C4-2B (cell line): Measurements from ENCODE around the gene LCTL.

Source experiments
- H3K27ac ChIP-seq: fragments of 450-650 bp; 2 replicates; pipeline ENCODE4 v1.5.1; 2017
- ZFX ChIP-seq: fragments of 450-650 bp; IDR thresholded peaks from 2 replicates; pipeline ENCODE4 v1.6.1; 2017
- TF ChIP-seq, protein P1 (sequence below): fragments of 450-650 bp; conservative IDR thresholded peaks from 2 replicates; pipeline ENCODE4 v1.5.1; 2017; ENCODE audit warnings: mild to moderate bottlenecking

The LCTL gene

GRCh38 chr15:66560856-66561525 is 4.8 kb downstream of the LCTL start:
- TF ChIP-seq, protein P1, sequence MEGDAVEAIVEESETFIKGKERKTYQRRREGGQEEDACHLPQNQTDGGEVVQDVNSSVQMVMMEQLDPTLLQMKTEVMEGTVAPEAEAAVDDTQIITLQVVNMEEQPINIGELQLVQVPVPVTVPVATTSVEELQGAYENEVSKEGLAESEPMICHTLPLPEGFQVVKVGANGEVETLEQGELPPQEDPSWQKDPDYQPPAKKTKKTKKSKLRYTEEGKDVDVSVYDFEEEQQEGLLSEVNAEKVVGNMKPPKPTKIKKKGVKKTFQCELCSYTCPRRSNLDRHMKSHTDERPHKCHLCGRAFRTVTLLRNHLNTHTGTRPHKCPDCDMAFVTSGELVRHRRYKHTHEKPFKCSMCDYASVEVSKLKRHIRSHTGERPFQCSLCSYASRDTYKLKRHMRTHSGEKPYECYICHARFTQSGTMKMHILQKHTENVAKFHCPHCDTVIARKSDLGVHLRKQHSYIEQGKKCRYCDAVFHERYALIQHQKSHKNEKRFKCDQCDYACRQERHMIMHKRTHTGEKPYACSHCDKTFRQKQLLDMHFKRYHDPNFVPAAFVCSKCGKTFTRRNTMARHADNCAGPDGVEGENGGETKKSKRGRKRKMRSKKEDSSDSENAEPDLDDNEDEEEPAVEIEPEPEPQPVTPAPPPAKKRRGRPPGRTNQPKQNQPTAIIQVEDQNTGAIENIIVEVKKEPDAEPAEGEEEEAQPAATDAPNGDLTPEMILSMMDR = no peak
- no peak for TF ChIP-seq ZFX
- H3K27ac ChIP-seq = no peak overlapping the region

GRCh38 chr15:66558271-66558670 is 7.5 kb downstream of the LCTL start:
- TF ChIP-seq, protein P1 = no peak
- TF ChIP-seq ZFX = no peak
- no peak overlapping the region for H3K27ac ChIP-seq

- no peak overlapping the region for H3K27ac ChIP-seq
- TF ChIP-seq, protein P1 = no peak
- no peak for TF ChIP-seq ZFX
These were observed 10.1 kb downstream of the LCTL start for GRCh38 chr15:66555685-66556084.

- no peak overlapping the region for H3K27ac ChIP-seq
- TF ChIP-seq, protein P1 = no peak
- no peak for TF ChIP-seq ZFX
These were observed 20.5 kb downstream of the LCTL start for GRCh38 chr15:66545255-66545654.

DNA sequence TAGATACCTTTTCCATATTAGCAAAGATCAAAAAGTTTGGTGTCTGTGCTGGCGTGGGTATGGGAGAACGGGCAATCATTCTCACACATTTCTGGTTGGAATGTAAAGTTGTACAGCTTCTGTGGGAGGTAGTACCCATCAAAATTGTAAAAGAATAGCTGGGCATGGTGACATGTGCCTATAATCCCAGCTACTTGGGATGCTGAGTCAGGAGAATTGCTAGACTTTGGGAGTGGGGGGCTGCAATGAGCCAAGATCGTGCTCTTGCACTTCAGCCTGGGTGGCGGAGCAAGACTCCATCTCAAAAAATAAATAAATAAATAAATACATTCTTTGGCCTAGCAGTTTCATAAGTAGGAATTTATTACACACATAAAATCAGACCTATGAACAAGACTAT is 22.9 kb downstream of the LCTL start:
- H3K27ac ChIP-seq = no peak overlapping the region
- TF ChIP-seq, protein P1 = no peak
- no peak for TF ChIP-seq ZFX

DNA sequence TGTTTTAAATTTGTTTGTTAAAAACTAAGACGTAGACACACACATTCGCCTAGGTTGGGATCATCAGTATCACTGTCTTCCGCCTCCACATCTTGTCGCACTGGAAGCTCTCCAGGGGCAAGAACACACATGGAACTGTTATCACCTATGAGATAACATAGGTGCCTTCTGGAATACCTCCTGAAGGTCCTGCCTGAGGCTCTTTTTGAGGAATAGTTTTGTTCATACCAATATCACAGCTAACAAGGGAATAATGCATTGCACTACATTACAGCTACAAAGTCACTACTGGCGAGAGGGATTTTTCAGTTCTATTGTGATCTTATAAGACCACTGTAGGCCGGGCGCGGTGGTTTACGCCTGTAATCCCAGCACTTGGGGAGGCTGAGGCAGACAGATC is 30.7 kb downstream of the LCTL start:
- no peak overlapping the region for H3K27ac ChIP-seq
- TF ChIP-seq, protein P1 = no peak
- no peak for TF ChIP-seq ZFX

- TF ChIP-seq ZFX = no peak
- TF ChIP-seq, protein P1 = no peak
- no peak overlapping the region for H3K27ac ChIP-seq
These were observed 41.0 kb downstream of the LCTL start for GRCh38 chr15:66524838-66525237.
